ENCODE data around the gene NELL1. TPM values are rescaled to one million over a fixed set of nuclear protein-coding genes. Genes with fewer than 3 reads are reported as not detected.

Gene NELL1
- total and polyA plus RNA-seq, 2 donors (not counting 3 experiments of a cell fraction or from before 2014, with no cell fraction given): not detected

GRCh38 chr11:20991471-20991870 is 322.1 kb downstream of the NELL1 start:
- TF ChIP-seq EZH2 (IDR thresholded peaks at IDR 0.05; ENCODE audit: borderline replicate concordance, low read depth, low read length, severe bottlenecking) (no peak), POLR2A (IDR thresholded peaks at IDR 0.05; ENCODE audit: low read depth, low read length) (no peak), GATA2 (IDR thresholded peaks at IDR 0.05; ENCODE audit: insufficient read depth, insufficient read length, low read depth, low read length) (no peak), MYC (IDR thresholded peaks at IDR 0.05; ENCODE audit: low read depth, low read length) (no peak), JUN (IDR thresholded peaks at IDR 0.05; ENCODE audit: borderline replicate concordance, insufficient read depth, insufficient read length, low read depth) (no peak), FOS (IDR thresholded peaks at IDR 0.05; ENCODE audit: borderline replicate concordance, insufficient read depth, low read length) (no peak), POLR2AphosphoS5 (IDR thresholded peaks at IDR 0.05; ENCODE audit: insufficient read depth, low read depth, low read length) (no peak), MAX (IDR thresholded peaks at IDR 0.05; ENCODE audit: insufficient read depth, insufficient read length) (no peak)
- TF ChIP-seq, protein P1, sequence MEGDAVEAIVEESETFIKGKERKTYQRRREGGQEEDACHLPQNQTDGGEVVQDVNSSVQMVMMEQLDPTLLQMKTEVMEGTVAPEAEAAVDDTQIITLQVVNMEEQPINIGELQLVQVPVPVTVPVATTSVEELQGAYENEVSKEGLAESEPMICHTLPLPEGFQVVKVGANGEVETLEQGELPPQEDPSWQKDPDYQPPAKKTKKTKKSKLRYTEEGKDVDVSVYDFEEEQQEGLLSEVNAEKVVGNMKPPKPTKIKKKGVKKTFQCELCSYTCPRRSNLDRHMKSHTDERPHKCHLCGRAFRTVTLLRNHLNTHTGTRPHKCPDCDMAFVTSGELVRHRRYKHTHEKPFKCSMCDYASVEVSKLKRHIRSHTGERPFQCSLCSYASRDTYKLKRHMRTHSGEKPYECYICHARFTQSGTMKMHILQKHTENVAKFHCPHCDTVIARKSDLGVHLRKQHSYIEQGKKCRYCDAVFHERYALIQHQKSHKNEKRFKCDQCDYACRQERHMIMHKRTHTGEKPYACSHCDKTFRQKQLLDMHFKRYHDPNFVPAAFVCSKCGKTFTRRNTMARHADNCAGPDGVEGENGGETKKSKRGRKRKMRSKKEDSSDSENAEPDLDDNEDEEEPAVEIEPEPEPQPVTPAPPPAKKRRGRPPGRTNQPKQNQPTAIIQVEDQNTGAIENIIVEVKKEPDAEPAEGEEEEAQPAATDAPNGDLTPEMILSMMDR (IDR thresholded peaks at IDR 0.05; ENCODE audit: extremely low read depth in 1 of 2, insufficient read depth in 1 of 2, low read depth in 1 of 2, low read length in 2 of 2): no peak
- H3K4me2 ChIP-seq (ENCODE audit: insufficient read depth, low read length): no peak overlapping the region
- no peak for FAIRE-seq
- no peak overlapping the region for H3K27ac ChIP-seq (ENCODE audit: insufficient read depth, low read depth, low read length)
- no TSS peak for BruUV-seq (replicated peaks)
- H3K4me3 ChIP-seq (replicated peaks in 1 of 3; ENCODE audit: insufficient read depth in 1 of 3, low read depth in 1 of 3, low read length in 3 of 3): no peak overlapping the region
- dilution Hi-C loops (cut with MboI; ENCODE audit: extremely low pct_ligation_motif_present, low sequenced_read_pairs): no loop called here
- no peaks in the 10 kb centered on the region for H4K20me1 ChIP-seq (replicated peaks; ENCODE audit: control insufficient read depth, extremely low read depth, insufficient read depth, low read length)
- no peak overlapping the region for H2AFZ ChIP-seq (ENCODE audit: low read depth, low read length)
- H3K4me1 ChIP-seq (ENCODE audit: control insufficient read depth, extremely low read depth, insufficient read depth, low read length): no peaks in the 10 kb centered on the region
- H3K9me3 ChIP-seq (replicated peaks; ENCODE audit: control insufficient read depth, insufficient read depth, low read length): peaks cover 2% of the 10 kb centered on the region
- no peak overlapping the region for H3K9ac ChIP-seq (replicated peaks; ENCODE audit: extremely low read depth, insufficient read depth, low read length)
- H3K9me1 ChIP-seq (replicated peaks; ENCODE audit: control insufficient read depth, extremely low read depth, insufficient read depth, low read length): no peaks in the 10 kb centered on the region
- H3K27me3 ChIP-seq (ENCODE audit: control insufficient read depth in 2 of 2, insufficient read depth in 2 of 2, low read length in 2 of 2): no peaks in the 10 kb centered on the region
- no peaks in the 10 kb centered on the region for H3K36me3 ChIP-seq (ENCODE audit: control insufficient read depth in 2 of 2, extremely low read depth in 1 of 2, insufficient read depth in 2 of 2, low read length in 2 of 2)
- no peak for DNase-seq (ENCODE audit: low read depth, low spot score)
- intact Hi-C loops (cut with micrococcal nuclease): no loop called here
- CTCF ChIA-PET: no interaction called here
- no peaks in the 10 kb centered on the region for H3K79me2 ChIP-seq (ENCODE audit: control insufficient read depth, insufficient read depth, low read length)
- POLR2A ChIA-PET: no interaction called here

All from endothelial cell of umbilical vein (primary cell).